Stimulated activated CD4-positive, alpha-beta T cell treated with anti-CD3 and anti-CD28 coated beads, Interleukin-1b, Interleukin-23, amount 100 ng/mL, for 24 hours (primary cell): Measurements from ENCODE around the gene LHX6.

Experiments
- DNase-seq, 4 experiments: peaks; one replicate each; pipeline ENCODE4 v3.0.0-alpha.2; 2020; ENCODE audit warnings: low read depth in 4 of 4, low spot score in 1 of 4

LHX6 gene

GRCh38 chr9:122158202-122158601 lies 70.6 kb downstream of the LHX6 start:
- no peak for DNase-seq

GRCh38 chr9:122155796-122156195 lies 73.0 kb downstream of the LHX6 start:
- DNase-seq = no peak
